Activated T-helper 1 cell treated with Interleukin-2 at 50 U/mL for 16 hours (primary cell): ENCODE data around the gene RPL27.
A peak's percentile ranks its signal among the peaks of the same experiment; 100 is the strongest.
"Not testable (repeated sequence)": the region's sequence is repeated elsewhere in the genome, so short reads cannot be mapped to it uniquely, and the experiment has no call there.

Experiments used
- DNase-seq: peaks from one replicate; pipeline ENCODE4 v3.0.0-alpha.2; 2020; ENCODE audit warnings: low read depth

Gene RPL27

DNA sequence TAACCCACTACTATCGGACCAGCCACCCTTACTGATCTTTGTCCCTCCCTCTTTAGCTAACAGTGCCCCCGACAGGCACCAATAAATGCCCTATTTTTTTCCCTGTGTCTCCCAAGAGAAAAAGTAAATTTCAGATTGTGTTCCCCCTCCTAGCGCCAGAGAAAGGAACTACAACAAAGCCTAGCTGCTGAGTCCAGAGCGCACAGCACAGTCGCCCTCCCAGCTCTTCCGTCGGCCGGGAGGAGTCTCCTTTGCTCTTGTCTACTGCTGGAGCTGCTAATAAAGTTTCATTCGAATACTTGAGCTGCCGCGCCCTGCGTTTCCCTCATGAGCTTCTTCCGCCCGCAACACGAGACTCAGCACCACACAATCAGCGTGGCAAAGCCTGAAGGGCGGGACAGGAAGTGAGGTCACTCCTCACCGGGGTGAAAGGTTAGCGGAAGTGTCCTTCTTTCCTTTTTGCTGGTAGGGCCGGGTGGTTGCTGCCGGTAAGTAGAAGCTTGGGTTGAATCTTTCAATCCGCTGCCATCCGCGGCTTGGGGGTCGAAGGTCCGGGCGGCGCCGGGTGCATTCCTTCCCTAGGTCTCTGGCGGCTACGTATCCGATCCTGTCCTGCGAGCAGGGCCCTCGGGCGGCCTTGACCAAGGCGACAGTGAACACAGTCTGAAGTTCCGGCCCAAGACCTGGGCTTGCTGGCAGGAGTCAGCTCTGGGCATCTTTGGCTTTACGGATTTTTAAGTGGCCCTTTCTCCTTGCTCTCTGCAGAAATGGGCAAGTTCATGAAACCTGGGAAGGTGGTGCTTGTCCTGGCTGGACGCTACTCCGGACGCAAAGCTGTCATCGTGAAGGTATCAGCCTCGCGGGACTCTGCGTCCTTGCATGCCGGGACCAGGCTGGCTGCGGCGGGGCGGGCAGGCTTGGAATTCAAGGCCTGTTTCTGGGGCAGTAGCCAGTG, at the start of gene RPL27:
Gene RPL27 (plus strand): TSS at position 436 of the 955 bp plus-strand sequence. CDS start 332 bp downstream, at position 768.
- peak; percentile 94 for DNase-seq

DNA sequence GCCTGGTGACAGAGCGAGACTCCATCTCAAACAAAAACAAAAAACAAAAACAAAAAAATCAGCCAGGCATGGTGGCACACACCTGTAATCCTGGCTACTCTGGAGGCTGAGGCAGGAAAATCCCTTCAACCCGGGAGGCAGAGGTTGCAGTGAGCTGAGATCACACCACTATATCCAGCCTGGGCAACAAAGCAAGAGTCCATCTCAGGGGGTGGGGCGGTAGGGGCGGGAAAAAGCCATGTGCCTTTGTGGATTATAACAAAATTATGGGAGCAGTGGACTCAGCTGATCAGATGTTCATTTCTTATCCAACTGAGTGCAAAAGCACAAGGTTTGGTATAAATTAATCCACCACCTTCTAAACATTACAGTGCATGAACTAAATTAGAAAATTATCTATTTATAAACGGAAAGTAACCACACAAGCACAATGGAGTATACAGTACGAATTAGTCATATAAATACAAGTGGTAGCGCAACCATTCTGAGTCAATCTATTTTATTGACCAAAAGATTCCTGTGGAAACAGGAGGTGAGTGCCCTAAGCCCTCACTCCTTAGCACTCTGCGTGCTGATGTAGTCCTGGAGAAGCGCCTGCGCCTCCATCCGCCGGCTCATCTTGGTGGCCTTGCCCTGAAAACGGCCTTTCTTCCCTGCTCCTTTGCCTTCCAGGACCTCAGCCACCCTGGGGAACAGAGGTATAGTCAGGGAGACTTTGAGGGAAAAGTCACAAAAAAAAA, 48.0 kb upstream of the RPL27 start:
- DNase-seq: no peak

DNA sequence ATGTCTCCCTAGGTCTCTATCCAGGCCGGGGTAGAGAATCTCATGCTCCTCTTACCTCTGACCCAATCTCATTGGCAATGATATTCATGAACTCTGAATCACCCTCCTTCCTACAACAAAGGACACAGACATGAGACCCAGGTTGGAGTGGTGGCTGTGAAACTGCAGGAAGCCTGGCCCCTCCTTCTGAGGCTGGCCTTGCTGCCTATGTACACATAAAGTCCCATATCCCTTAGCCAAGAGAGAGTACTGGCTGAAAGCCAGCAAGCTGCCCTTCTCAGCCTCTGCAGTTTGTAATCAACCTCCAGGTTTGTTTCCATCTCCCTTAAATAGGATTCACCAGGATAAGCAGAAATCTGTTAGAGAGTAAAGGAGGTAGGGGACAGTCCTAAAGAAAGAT, 44.5 kb upstream of the RPL27 start:
- DNase-seq: no peak

DNA sequence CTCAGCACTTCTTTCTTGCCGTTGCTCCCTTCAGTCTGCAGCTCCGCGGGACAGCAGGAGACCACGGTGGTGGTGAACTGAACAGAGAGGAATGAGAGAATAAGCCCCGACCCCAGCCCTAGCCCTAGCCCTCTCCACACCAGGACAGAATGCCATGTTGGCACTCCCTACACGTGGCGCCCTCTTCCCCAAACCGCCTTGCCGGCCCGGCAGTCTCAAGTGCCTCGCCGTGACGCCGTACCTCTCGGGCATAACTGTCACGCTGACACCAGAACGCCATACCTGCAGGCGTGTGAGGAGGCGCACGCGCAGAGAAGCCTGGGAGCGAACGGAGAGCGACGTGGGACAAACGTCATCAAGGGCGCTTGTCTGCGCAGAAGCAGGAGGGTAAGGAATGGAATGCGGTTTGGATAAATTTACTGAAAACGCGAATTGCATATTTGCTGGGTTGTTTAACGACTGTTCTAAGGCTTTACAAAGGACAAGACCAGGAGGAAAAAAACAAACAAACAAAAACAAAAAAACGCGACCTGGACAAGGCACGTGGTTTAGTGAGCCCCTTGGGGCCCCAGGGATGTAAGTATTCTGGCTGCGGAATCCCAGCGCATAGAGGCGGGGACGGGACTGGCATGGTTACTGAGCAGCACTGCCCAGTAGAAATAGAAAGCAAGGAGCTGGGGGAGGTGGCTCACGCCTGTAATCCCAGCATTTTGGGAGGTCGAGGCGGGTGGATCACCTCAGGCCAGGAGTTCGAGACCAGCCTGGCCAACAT, 33.9 kb upstream of the RPL27 start, which contains the start of gene AARSD1:
Gene AARSD1 (minus strand): TSS at position 294 of the 772 bp plus-strand sequence. CDS start 14 bp downstream, at position 280.
- peak; percentile 80 for DNase-seq

DNA sequence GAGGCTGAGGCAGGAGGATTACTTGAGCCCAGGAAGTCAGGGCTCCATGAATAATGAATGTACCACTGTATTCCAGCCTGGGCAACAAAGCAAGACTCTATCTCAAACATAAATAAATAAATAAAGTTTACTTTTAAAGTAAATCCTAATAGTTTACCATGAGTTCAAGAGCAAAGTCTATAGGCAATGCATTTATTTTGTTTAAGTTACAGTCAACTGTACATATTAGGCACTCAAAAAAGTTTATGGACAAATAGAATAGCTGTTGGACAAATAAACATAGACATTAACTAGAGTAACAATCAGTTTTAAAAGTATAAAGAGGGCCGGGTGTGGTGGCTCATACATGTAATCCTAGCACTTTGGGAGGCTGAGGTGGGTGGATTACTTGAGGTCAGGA, 30.3 kb upstream of the RPL27 start:
- DNase-seq: no peak

DNA sequence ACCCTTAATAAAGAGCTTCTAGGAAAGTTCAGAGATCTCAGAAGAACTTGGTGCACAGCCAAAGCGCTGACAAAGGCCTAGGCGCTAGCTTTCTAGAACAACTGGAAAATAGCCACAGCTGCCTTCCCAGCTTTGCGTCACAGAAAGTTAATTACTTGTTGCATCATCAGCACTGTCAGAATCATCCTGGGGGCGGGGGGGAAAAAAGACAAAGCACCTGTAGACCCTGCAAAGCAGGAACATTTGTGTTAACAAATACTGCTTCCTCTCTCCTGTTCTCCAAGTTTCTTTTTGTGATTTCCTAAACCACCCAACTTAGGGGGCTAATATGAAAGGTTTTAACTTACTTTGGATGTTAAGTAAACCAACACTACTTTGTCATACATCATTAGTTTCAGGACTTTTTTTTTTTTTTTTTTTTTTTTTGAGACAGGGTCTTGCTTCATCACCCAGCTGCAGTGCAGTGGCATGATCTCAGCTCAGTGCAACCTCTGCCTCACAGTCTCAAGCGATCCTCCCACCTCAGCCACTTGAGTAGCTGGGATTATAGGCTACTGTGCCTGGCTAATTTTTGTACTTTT, 29.1 kb upstream of the RPL27 start:
- DNase-seq: no peak

DNA sequence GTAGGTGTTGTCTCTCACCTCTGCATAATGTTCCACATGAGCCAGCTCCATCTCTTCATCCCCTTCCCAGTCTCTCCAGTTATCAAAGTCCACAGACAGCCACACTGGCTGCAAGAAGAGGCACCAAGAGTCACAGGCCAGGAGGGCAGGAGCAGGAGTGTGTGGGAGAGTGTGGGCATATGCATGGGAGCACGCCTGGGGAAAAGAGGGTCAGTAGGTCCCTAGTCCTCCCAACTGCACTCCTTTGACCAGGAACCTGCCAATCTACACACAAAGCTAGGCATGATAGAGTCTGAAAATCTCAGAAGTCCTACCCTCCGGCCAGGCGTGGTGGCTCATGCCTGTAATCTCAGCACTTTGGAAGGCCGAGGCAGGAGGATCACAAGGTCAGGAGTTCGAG, 26.6 kb upstream of the RPL27 start:
- no peak for DNase-seq

DNA sequence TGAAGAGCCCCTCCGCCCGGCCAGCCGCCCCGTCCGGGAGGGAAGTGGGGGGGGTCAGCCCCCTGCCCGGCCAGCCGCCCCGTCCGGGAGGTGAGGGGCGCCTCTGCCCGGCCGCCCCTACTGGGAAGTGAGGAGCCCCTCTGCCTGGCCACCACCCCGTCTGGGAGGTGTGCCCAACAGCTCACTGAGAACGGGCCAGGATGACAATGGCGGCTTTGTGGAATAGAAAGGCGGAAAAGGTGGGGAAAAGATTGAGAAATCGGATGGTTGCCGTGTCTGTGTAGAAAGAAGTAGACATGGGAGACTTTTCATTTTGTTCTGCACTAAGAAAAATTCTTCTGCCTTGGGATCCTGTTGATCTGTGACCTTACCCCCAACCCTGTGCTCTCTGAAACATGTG, 24.9 kb upstream of the RPL27 start:
- not testable (repeated sequence) for DNase-seq

DNA sequence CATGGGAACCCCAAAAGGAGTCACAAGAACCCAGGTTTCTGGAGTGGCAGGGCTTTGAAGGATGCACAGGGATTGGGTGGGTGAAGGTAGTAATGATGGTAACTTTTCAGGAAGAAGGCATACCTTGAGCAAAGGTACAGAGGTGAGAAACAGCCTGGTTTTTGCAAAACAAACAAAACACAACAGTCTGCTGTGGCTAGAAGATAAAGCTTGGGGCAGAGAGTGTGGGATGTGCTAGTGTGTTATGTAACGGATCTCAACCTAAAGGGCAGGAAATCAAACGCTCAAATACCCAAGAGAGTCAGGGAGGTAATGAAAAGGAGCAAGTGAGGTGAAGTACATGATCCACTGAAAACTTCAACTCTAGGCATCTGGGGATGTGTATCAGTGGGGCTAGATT, 23.0 kb upstream of the RPL27 start:
- no peak for DNase-seq

DNA sequence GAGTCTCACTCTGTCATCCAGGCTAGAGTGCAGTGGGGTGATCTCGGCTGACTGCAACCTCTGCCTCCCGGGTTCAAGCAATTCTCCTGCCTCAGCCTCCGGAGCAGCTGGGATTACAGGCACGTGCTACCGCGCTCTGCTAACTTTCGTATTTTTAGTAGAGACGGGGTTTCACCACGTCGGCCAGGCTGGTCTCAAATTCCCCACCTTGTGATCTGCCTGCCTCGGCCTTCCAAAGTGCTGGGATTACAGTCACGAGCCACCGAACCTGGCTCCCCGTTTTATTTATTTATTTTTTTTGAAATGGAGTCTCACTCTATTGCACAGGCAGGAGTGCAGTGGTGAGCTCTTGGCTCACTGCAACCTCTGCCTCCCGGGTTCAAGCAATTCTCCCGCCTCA, 22.5 kb upstream of the RPL27 start:
- not testable (repeated sequence) for DNase-seq

DNA sequence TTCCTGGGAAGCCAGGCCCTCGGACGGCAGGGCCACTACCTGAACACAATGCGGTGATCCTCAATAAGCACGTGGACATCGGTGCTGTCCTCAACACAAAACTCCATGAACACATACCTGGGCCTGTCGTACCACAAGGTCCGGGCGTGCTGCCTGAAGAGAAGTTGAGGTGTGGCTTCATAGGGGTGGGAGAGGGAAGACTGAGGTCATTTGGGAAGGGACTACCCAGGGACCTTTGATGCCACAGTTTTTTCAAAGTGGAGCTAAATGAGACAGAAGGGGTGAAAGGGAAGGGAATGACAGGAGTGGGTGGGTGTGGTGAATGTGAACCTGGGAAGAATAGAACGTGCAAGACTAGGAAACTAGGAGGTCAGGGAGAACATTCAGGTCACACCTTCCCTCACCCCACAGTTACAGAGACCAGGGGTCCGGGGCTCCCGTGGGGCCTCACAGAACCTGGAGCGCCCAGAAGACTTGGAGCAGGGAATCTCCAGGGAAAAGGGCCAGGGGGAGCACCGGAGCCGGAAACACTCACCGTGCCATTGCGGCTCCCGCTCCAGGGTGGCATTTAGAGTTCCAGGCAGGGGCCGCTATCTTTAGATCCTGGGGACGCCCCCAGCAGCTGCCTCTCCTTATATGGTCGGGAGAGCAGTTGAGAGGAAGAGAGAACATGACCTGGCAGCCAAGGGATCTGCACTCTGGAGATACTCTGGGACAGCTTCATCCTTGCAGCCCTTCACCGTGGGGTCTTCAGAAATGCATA, 18.5 kb upstream of the RPL27 start, which contains the start of gene PTGES3L:
Gene PTGES3L (minus strand): TSS at position 570 of the 763 bp plus-strand sequence. CDS start 27 bp downstream, at position 543.
- no peak for DNase-seq

DNA sequence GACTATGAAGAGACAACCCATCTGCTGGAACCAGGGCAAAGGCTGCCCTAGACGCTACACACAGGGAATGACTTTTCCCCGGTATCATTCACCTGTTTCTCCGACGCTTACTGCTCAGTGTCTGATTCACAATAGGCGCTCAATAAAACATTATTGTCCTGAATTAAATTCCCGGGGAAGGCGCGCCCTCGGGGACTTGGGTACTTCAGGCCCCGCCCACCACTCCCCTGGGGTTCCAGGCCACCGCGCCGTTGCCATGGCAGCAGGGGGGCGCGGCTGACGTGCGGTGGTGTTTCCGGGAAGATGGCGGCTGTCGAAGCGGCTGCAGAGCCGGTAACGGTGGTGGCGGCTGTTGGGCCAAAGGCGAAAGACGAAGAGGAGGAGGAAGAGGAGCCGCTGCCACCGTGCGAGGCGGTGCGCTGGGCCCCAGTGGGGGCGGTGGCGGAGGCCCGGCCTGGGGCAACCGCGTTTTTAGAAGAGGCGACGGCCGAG, 17.9 kb upstream of the RPL27 start, which contains the start of gene RUNDC1:
Gene RUNDC1 (plus strand): TSS at position 292 of the 492 bp plus-strand sequence. CDS start 12 bp downstream, at position 304.
- peak; percentile 86 for DNase-seq

DNA sequence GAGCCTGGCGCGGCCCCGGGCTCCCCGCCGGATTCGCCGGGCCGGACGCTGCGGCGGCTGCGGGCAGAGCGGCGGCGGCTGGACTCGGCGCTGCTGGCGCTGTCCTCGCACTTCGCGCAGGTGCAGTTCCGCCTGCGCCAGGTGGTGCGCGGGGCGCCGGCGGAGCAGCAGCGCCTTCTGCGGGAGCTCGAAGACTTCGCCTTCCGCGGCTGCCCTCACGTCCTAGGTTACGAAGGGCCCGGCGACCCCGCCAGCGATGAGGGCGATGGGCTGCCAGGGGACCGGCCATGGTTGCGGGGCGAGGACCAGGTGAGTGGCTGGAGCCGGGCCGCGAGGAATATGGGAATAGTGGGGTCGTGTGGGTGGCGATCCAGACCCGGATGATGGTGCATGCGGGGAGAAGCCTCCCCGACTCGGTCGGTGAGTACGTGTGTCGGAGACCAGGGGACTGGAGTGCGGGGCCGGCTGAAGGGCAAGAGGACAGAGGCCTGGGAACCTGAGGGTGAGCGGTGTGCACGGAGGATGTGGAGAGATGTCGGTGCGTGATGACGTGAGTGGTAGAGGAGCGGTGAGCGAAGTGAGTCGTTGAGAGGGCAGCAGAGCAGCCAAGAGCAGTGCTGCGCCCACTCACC, 17.3 kb upstream of the RPL27 start:
- DNase-seq: peak; percentile 25

DNA sequence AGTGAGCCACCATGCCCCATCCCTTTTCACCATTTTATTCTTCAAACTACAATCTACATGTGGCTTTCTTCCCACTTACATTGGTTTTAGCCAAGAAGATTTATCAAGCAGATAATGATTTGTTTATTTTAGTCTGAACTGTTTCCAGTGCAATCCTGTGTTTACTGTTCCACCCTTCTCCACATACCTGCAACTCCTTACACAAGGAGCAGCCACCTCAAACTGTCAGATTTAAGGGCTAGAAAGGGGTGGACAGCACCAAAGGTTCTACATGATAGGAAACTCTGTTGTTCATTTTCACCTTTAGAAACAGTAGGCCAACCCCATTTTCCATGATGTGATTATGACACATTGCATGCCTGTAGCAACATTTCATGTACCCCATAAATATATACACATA, 16.0 kb upstream of the RPL27 start:
- DNase-seq: no peak

DNA sequence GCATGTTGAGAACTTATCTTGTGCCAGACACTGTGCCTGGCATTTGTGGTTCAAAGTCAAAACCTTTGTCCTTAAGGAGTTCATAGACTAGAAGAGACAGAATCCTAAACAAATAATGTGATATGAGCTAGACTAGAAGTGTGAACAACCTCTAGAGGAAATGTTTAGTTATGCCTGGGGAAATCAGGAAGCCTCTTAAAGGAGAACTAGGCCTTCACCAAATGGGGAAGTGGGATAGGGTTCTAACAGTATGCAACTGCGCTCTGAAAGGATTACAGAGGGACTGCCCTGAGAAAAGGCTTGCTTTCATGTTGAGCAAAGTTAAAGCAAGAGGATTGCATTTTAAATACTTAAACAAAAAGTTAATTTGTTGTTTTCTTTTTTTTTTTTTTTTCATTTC, 13.0 kb upstream of the RPL27 start:
- no peak for DNase-seq

DNA sequence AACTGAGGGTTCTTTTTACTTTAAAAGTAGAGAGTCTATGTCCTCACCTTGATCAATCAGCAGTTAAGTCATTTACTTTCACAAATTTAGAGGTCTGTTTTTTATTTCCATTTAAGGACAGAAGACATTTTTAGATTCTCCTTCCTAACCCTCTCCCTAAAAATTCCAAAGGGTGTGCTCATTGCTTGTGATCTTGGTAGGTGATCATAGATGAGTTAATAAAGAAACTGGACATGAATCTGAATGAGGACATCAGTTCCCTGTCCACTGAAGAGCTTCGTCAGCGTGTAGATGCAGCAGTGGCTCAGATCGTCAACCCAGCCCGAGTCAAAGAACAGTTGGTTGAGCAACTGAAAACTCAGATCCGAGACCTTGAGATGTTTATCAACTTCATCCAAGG, 9.1 kb upstream of the RPL27 start:
- DNase-seq: no peak

DNA sequence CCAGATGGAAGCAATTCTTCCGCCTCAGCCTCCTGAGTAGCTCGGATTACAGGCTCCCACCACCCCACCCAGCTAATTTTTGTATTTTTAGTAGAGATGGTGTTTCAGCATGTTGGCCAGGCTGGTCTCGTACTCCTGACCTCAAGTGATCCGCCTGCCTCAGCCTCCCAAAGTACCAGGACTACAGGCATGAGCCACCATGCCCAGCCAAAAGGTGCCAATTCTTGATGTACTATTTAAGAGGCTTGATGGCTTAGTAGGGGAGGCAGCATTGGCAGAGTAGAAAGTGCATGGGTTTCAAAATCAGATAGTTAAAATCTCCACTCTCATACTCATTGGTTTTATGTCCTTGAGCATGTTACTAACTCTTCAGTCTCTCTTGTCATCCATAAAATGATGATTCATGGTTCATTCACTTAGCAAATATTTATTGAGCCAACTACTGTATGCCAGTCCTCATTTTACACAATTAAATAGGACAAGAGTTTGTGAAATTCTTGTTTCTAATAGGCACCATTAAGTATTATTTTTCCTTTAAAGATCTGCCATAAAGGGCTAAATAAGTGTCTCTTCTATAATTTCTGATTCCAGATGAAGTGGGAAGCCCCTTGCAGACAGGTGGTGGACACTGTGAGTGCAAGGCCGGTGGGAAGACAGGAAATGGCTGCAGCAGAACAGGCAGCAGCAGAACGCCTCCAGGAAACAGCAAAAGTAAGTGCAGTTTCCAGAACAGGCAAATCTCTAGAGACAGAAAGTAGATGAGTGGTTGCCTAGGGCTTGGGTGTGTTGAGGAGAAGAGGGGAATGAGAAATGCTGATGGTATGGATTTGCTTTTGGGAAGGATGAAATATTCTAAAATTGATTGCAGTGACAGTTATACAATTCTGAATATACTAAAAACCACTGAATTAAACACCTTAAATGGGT, 8.2 kb upstream of the RPL27 start:
- no peak for DNase-seq

DNA sequence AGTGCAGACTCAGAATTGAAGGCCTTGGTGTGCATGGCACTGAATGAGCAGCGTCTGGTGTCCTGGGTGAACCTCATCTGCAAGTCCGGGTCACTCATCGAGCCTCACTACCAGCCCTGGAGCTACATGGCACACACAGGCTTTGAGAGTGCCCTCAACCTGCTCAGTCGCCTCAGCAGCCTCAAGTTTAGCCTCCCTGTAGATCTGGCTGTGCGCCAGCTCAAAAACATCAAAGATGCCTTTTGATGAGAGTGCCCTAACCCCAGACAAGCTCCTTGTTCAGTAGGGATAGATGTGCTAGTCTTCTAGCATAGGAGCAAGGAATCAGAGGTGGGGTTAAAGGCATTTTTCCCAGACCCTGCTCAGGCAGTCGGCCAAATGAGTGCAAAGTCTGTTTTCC, 6.7 kb upstream of the RPL27 start:
- no peak for DNase-seq

DNA sequence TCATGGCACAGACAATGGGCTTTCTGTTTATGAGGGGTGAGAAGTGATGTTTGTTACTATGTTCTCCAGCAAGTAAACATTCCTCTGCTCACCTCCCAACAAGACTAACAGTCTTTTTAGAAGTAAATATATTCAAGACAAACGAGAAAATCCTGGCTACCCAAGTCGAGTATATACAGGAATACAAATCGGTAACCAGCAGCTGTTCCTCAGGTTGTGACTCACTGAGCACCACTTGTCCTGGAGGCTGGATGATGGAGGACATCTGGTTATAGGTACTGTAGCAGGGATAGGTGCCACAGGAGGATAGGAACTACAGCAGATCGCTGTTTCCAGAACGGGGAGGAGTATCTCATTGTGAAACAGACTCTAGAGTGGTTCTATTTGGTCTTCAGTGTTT, 5.3 kb upstream of the RPL27 start:
- DNase-seq: no peak
